ENCODE data around the gene DNASE1.
A peak's percentile ranks its signal among the peaks of the same experiment; 100 is the strongest.

DNASE1 gene

DNA sequence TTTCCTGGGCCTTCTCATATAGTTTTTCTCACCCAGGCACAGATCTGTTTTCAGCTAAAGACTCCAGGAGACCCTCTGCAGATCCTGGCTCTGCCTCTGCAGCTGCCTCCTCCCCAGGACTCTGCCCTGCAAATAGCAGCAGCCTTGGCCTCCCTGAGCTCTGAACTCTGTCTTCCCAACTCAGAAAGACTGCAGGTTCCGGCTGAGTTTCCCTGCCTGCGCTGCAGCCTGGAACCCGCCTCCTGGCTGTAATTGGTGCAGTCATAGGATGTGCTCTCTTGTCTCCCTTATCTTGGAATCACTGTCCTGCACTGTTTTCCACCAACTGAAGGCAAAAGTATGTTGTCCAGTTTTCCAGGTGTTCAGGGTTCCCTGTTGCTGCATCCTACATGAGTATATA, 14.3 kb upstream of the DNASE1 start:
- Histone ChIP-seq H3K4me3 (ENCODE audit: low read depth, low read length) (no peak overlapping the region), H3K27ac (no peak overlapping the region), H3K27me3 (replicated peaks) (no peaks in the 10 kb centered on the region), H3K36me3 (replicated peaks) (no peaks in the 10 kb centered on the region)
- no peak for DNase-seq
- in situ Hi-C loops (cut with HindIII; ENCODE audit: low pct_ligation_motif_present, low sequenced_read_pairs), result no loop called here
- TF ChIP-seq, protein P1, sequence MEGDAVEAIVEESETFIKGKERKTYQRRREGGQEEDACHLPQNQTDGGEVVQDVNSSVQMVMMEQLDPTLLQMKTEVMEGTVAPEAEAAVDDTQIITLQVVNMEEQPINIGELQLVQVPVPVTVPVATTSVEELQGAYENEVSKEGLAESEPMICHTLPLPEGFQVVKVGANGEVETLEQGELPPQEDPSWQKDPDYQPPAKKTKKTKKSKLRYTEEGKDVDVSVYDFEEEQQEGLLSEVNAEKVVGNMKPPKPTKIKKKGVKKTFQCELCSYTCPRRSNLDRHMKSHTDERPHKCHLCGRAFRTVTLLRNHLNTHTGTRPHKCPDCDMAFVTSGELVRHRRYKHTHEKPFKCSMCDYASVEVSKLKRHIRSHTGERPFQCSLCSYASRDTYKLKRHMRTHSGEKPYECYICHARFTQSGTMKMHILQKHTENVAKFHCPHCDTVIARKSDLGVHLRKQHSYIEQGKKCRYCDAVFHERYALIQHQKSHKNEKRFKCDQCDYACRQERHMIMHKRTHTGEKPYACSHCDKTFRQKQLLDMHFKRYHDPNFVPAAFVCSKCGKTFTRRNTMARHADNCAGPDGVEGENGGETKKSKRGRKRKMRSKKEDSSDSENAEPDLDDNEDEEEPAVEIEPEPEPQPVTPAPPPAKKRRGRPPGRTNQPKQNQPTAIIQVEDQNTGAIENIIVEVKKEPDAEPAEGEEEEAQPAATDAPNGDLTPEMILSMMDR (IDR thresholded peaks at IDR 0.05; ENCODE audit: low read depth, low read length, missing control alignments), result no peak

DNA sequence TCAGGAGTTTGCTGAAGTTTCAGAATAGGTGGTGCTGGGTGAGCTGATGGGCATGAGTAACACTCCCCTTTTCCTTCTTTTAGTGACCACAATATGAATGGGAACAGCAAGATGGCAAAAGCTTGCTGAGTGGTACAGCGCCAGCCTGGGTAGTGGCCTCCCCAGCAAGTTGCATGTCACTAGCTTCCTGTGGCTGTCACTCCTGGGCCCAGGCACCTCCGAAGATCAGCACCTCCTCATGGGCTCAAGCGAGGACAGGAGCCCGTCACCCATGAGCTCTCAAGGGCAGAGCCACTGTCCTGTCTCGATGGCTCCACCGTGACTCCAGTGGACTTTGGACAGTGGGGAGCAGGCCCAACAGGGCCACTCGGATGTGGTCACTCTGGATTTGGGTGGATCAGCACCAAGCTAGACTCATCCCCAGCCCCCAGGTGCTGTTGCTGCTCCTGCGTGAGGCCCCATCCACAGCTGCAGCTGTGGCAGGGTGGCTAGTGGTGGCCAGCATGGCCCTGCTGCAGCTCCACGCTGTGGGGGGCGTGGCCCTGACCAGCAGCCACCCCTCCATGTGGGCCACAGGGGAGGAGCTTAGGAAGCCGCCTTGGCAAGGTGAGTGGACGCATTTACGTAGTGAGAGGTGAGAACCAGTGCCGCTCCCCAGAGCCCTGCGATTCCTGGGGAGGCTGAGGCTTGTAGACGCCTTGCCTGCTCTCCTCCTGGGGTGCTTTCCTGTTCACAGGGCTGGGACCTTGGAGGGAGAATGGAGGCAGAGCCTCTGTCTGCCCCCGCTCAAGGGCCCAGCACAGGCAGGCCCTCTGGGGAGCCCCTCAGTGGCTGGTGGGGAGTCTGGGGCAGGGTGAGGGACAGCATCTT, 13.6 kb upstream of the DNASE1 start:
- no peaks in the 10 kb centered on the region for H3K36me3 ChIP-seq (replicated peaks)
- in situ Hi-C loops (cut with HindIII; ENCODE audit: low pct_ligation_motif_present, low sequenced_read_pairs), result no loop called here
- no peak overlapping the region for H3K27ac ChIP-seq
- TF ChIP-seq, protein P1 (IDR thresholded peaks at IDR 0.05; ENCODE audit: low read depth, low read length, missing control alignments), result no peak
- H3K4me3 ChIP-seq (ENCODE audit: low read depth, low read length), result no peak overlapping the region
- H3K27me3 ChIP-seq (replicated peaks), result no peaks in the 10 kb centered on the region
- DNase-seq, result no peak

DNA sequence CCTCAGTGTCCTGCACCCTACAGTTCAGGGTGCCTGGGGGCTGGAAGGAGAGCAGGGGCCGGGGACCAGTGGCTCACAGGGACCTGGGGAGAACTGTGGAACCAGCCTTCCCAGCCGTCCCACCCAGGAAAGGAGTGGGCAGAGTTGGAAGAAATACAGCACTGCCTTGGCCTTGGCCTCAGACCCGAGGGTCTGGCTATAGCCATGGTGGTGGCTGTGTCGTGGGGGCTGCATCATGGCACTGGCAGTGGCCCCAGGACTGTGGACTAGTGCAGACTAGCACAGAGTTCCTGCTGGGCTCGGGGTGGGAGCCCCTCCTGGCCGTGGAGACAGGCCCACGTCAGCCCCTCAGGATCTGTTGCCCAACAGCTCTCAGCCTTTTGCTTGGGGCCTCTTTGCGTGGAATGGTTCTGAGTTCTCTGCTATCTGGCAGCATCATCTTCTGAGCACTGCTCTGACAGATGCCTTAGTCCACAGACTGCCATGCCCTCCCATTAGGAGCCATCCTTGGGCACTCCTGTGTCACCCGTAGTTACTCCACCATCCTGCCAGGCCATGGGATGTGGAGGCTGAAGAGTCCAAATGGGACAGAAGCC, 12.6 kb upstream of the DNASE1 start:
- TF ChIP-seq, protein P1 (IDR thresholded peaks at IDR 0.05; ENCODE audit: low read depth, low read length, missing control alignments), result no peak
- no peaks in the 10 kb centered on the region for H3K27me3 ChIP-seq (replicated peaks)
- no peak for DNase-seq
- no peak overlapping the region for H3K4me3 ChIP-seq (ENCODE audit: low read depth, low read length)
- H3K27ac ChIP-seq, result no peak overlapping the region
- in situ Hi-C loops (cut with HindIII; ENCODE audit: low pct_ligation_motif_present, low sequenced_read_pairs), result no loop called here
- H3K36me3 ChIP-seq (replicated peaks), result no peaks in the 10 kb centered on the region

DNA sequence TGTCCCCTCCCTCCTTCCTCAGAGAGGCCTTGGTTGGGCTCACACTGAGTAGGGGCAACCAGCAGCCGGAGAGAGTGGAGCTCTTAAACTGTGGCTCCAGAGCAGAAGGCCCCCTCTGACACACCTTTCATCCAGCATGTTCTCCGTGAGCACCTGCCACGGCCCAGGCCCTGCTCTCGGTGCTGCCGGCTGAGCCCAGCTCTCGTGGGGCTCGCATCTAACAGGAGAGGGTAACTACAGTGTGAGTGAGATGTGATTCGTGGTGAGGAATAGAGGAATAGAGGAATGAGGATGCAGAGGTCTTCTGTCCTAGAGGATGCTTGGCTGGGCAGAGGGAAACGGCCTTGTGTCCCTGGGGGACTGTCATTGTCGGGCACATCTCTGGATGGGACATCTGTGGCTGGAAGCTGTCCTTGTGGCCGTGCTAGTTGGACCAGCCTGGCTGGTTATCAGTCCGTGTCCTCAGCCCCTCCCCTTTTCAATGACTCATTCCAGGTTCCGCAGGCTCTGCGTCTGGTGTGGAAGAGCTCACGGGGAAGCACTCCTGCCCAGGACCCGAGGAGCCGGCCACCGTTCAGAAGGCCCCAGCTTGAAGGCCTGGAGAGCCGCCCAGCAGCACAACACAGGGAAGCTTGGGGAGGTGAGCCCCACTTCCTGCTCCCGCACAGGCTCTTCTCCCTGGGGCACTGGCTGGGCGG, 11.9 kb upstream of the DNASE1 start:
- TF ChIP-seq, protein P1 (IDR thresholded peaks at IDR 0.05; ENCODE audit: low read depth, low read length, missing control alignments), result no peak
- peak; percentile 56 for DNase-seq
- H3K36me3 ChIP-seq (replicated peaks), result no peaks in the 10 kb centered on the region
- no peaks in the 10 kb centered on the region for H3K27me3 ChIP-seq (replicated peaks)
- H3K4me3 ChIP-seq (ENCODE audit: low read depth, low read length), result no peak overlapping the region
- in situ Hi-C loops (cut with HindIII; ENCODE audit: low pct_ligation_motif_present, low sequenced_read_pairs), result no loop called here
- H3K27ac ChIP-seq, result no peak overlapping the region

DNA sequence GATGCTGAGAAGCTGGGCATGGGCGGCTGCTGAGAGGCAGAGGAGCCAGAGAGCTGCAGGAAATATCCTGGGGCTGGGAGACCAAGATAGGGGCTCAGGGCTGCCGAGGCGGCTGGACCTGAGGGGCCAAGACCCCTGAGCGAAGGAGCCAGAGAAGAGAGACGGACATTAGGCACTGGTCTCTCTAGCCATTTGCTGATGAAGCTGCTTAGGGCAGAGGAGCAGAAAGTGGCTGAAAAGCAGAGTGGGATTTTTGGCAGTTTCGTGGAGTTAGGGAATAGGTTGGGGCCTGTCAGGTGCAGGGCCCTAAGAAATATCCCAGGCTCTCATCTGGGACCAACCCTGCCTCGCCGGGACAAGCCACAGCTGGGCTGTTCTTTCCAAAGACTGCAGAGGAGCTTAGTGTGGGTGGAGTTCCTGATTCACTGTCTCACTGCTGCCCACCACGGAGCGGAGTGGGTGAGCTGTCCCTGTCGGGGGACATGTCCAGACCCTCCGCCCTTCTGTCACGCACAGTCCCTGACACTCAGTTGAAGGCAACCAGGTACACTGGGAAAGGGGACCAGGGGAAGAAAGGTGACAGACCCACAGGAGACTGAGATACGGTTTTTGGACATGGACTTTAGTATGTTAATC, 11.3 kb upstream of the DNASE1 start:
- DNase-seq, result no peak
- Histone ChIP-seq H3K4me3 (ENCODE audit: low read depth, low read length) (no peak overlapping the region), H3K27ac (no peak overlapping the region), H3K27me3 (replicated peaks) (no peaks in the 10 kb centered on the region), H3K36me3 (replicated peaks) (no peaks in the 10 kb centered on the region)
- TF ChIP-seq, protein P1 (IDR thresholded peaks at IDR 0.05; ENCODE audit: low read depth, low read length, missing control alignments), result no peak
- in situ Hi-C loops (cut with HindIII; ENCODE audit: low pct_ligation_motif_present, low sequenced_read_pairs), result no loop called here

Measured in brain microvascular endothelial cell (primary cell).